GM15510 (cell line): ENCODE data around the gene MCAT.

Experiments used
- POLR2A ChIP-seq: IDR thresholded peaks from 3 replicates; pipeline ENCODE4 v1.6.1; 2011; ENCODE audit warnings: borderline replicate concordance; ENCODE audit not compliant: insufficient read length; ENCODE audit errors: extremely low read depth

MCAT gene

DNA sequence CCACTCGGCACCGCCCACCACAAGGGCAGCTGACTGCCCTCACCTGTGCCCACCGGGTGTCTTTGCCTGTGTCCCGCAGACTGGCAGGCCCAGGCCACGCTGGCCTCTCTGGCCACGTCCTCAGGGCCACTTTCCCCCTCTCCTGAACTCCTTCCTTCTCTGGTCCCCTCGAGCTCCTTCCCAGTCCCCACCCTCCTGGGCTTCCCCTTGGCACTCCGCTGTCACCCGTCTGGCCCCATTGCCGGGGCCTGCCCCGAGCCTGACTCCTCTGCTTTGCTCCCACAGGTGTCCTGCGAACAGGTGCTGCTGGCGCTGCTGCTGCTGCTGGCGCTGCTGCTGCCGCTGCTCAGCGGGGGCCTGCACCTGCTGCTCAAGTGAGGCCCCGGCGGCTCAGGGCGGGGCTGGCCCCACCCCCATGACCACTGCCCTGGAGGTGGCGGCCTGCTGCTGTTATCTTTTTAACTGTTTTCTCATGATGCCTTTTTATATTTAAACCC, 14.2 kb downstream of the MCAT start:
- no peak for TF ChIP-seq POLR2A

- no peak for TF ChIP-seq POLR2A
Measured at GRCh38 chr22:43128116-43128515, 15.1 kb downstream of the MCAT start.

GRCh38 chr22:43127166-43127908, 15.9 kb downstream of the MCAT start:
- no peak for TF ChIP-seq POLR2A

GRCh38 chr22:43126501-43127165, 16.6 kb downstream of the MCAT start:
- TF ChIP-seq POLR2A, result no peak

GRCh38 chr22:43118953-43119458, 24.2 kb downstream of the MCAT start:
- peak; percentile 27 for TF ChIP-seq POLR2A

DNA sequence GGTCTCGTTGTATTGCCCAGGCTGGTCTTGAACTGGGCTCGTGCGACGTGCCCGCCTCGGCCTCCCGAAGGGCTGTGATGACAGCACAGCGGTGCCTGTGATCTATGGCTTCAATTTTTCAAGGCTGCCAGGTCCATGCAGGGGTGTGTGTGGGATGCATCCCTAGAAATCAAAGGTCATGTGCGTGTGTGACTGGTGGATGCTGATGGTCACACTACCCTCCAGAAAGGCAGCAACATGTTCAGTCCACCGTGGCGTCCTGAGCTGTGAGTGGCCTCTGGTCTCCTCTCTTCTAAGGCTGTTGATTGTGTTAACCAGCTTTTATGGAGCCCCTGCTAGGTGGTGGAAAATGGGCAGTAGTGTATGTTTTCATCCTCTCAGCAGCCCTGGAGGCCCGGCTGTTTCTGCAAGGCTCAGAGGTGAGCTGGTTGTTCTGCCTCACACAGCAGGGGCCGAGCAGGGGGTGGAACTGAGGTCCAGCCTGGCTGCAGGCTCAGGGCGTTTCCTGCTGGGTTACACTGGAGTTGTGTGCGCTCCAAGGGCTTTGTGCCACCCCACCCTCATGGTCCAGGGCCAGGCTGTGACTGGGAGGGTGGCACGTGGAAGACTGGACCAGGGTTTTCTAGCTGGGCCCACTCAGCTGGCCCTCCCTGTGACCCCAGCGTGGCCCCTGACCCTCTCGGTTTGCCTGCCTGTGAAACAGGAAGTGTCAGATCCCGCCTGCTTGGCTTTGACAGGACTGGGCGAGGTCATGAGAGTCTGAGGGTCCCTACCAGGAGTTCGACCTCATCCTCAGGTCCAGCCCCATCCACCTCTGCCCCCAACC, 25.0 kb downstream of the MCAT start:
- no peak for TF ChIP-seq POLR2A

GRCh38 chr22:43116932-43117331, 26.3 kb downstream of the MCAT start:
- no peak for TF ChIP-seq POLR2A

DNA sequence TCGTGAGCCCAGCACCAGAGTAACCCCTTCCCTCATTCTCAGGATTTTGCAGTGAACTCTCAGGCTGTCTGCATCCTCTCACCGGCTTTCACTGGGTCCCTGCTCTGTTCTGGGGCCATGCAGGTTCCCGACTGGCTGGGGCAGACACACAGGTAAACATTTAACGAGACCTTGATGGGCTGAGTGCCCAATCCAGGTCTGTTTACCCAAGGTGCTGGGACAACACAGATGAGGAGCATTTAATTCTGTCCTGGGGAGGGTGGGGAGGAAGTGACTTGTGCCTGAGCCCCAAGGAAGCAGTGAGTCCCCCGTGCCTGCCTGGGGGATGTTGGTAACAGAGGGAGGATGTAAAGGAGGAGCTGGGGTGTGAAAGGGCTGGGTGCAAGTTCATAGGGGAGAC, 28.2 kb downstream of the MCAT start:
- TF ChIP-seq POLR2A, result no peak

DNA sequence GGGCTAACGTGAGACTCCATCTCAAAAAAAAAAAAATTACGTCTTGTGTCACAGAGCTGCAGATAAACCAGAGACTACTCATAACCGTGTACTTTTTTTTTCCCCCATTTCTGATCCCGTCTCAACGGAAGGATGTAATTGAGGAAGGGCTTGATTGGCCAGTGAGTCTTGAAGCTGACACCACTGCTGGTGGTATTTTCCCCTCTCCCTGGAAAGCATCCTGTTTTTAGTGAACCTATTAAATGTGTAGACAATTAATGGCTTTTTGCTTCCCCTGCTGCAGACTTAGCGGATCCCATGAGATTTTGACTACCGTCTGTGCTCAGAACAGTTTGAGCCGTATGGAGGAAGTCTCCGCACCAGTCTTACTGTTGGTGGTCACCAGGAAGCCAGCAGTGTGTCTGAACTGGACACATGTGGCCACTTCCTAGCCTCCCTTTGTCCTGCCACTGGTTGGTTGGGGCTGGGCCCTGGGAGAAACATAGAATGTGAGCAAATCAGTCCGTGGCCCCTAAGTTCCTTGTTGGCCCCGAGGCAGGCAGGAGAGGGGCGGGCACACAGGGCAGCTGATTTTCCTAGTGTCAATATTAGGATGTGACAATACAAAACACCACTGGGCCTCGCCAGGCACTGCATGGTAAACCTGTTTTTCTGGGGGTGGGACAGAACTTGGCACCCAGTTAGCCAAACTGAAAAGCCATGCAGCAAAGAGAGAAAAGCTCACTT, 29.5 kb downstream of the MCAT start:
- no peak for TF ChIP-seq POLR2A

DNA sequence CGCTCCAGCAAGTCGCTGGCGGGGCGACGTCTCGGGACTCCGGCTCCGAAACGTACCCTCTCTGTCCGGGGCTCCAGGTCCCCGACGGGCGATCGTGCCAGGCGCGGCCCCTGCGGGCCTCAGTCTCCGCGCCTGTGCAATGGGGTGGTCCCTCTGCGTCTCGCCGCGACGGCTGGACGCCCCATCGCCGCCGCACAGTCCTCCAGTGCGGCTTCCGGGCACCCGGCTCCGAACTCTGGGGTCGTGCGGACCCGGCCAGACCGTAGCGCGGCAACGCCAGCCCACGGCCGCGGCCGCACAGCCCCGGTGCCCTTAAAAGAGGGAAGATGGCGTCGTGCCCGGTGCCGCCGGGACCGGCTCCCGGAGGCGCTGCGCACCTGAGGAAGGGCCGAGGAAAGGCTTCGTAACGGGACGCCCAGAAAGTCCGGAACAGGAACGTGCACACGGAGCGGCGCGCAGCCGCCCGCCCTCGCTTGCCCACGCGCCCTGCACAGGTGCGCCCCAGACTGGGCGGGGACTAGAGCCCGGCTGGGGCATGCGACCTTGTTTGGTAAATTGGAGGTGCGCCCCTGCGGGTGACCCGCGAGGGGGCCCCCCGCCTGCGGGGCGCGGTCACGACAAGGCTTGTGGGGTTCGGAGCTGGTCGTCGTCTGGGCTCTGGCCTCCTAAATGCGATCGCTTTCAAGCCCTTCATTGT, 32.1 kb downstream of the MCAT start:
- no peak for TF ChIP-seq POLR2A

- peak; percentile 50 for TF ChIP-seq POLR2A
Measured at GRCh38 chr22:43110444-43110926, 32.7 kb downstream of the MCAT start, which contains the start of gene BIK. Gene BIK (plus strand): TSS chr22:43110750. CDS start chr22:43124023, 13,273 bp downstream.

DNA sequence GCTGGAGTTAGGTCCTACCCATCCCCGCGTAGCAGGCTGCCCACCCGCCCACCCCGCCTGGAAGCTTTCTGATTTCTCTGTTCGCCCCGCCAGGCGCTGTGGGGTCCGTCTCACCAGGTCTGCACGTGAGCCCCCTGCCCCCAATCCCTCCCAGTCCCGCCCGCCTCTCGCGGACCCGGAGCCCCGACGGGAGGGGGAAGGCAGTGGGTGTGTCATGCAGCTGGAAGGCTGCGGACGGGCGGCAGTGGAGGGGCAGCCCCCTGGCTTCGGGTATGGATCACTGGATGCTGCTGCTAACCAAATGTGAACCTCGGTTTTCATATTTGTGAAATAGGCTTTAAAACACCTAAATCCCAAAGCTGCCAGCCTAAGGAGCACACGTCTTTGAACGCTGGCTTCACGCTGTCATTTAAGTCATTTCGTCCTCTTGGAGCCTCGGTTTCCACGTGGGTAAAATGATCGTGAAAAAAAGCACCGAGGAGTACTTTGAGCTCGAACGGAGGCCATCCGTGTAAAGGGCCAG, 33.2 kb downstream of the MCAT start:
- TF ChIP-seq POLR2A, result no peak

- no peak for TF ChIP-seq POLR2A
Measured at GRCh38 chr22:43109511-43109910, 33.7 kb downstream of the MCAT start.
